ENCODE data around the gene RAC2. TPM values are rescaled to one million over a fixed set of nuclear protein-coding genes. Genes with fewer than 3 reads are reported as not detected.
"Not testable (repeated sequence)": the region's sequence is repeated elsewhere in the genome, so short reads cannot be mapped to it uniquely, and the experiment has no call there.

RAC2 gene
- total RNA-seq, 1 donor from 2014 or later, result 11.5 TPM

GRCh38 chr22:37234736-37235711, 9.0 kb downstream of the RAC2 start:
- no peaks in the 10 kb centered on the region for H3K36me3 ChIP-seq
- H3K27me3 ChIP-seq, result no peaks in the 10 kb centered on the region
- H3K4me1 ChIP-seq, result no peaks in the 10 kb centered on the region
- no peak overlapping the region for H3K27ac ChIP-seq
- no peaks in the 10 kb centered on the region for H3K9me3 ChIP-seq
- TF ChIP-seq CTCF (IDR thresholded peaks at IDR 0.05), result no peak
- intact Hi-C loops (cut with DNase I), result no loop called here
- no peak overlapping the region for H3K4me3 ChIP-seq
- no peak for DNase-seq (ENCODE audit: low spot score in 2 of 2)

- H3K27ac ChIP-seq, result no peak overlapping the region
- TF ChIP-seq CTCF (IDR thresholded peaks at IDR 0.05), result no peak
- intact Hi-C loops (cut with DNase I), result no loop called here
- H3K9me3 ChIP-seq, result no peaks in the 10 kb centered on the region
- H3K27me3 ChIP-seq, result no peaks in the 10 kb centered on the region
- no peaks in the 10 kb centered on the region for H3K36me3 ChIP-seq
- no peak overlapping the region for H3K4me3 ChIP-seq
- no peaks in the 10 kb centered on the region for H3K4me1 ChIP-seq
- DNase-seq (ENCODE audit: low spot score in 2 of 2), result no peak
Observed at GRCh38 chr22:37233751-37234631, 10.1 kb downstream of the RAC2 start.

GRCh38 chr22:37233371-37233750, 10.7 kb downstream of the RAC2 start:
- H3K4me3 ChIP-seq; DNase-seq (ENCODE audit: low spot score in 2 of 2); H3K27ac ChIP-seq; H3K4me1 ChIP-seq; H3K9me3 ChIP-seq; H3K36me3 ChIP-seq; intact Hi-C loops (cut with DNase I); H3K27me3 ChIP-seq: not testable (repeated sequence)

GRCh38 chr22:37232140-37232998, 11.7 kb downstream of the RAC2 start:
- no peaks in the 10 kb centered on the region for H3K27me3 ChIP-seq
- no peak overlapping the region for H3K27ac ChIP-seq
- no peaks in the 10 kb centered on the region for H3K4me1 ChIP-seq
- H3K9me3 ChIP-seq, result no peaks in the 10 kb centered on the region
- H3K4me3 ChIP-seq, result no peak overlapping the region
- TF ChIP-seq CTCF (IDR thresholded peaks at IDR 0.05), result no peak
- intact Hi-C loops (cut with DNase I), result no loop called here
- H3K36me3 ChIP-seq, result no peaks in the 10 kb centered on the region
- DNase-seq (ENCODE audit: low spot score in 2 of 2), result no peak

GRCh38 chr22:37231406-37232139, 12.5 kb downstream of the RAC2 start:
- Histone ChIP-seq H3K4me1 (no peaks in the 10 kb centered on the region), H3K4me3 (no peak overlapping the region), H3K27ac (no peak overlapping the region), H3K36me3 (no peaks in the 10 kb centered on the region), H3K27me3 (no peaks in the 10 kb centered on the region), H3K9me3 (no peaks in the 10 kb centered on the region)
- no peak for TF ChIP-seq CTCF (IDR thresholded peaks at IDR 0.05)
- no peak for DNase-seq (ENCODE audit: low spot score in 2 of 2)
- intact Hi-C loops (cut with DNase I), result no loop called here
